Glutamatergic neuron (in vitro differentiated cells): ENCODE data around the gene HOXC13. TPM values are rescaled to one million over a fixed set of nuclear protein-coding genes. Genes with fewer than 3 reads are reported as not detected.

Experiments
- DNase-seq: peaks from one replicate; pipeline ENCODE4 v3.0.0; 2022
- H3K27ac Mint-ChIP-seq: one replicate; pipeline ENCODE4 v1.8.0; 2020; ENCODE audit warnings: mild to moderate bottlenecking, mixed read lengths, inconsistent platforms; ENCODE audit not compliant: unreplicated experiment
- H3K27me3 Mint-ChIP-seq: one replicate; pipeline ENCODE4 v1.8.0; 2020; ENCODE audit warnings: mild to moderate bottlenecking, moderate library complexity, mixed read lengths, inconsistent platforms; ENCODE audit not compliant: unreplicated experiment
- H3K36me3 Mint-ChIP-seq: one replicate; pipeline ENCODE4 v1.8.0; 2020; ENCODE audit warnings: mild to moderate bottlenecking, mixed read lengths, inconsistent platforms; ENCODE audit not compliant: unreplicated experiment
- H3K4me1 Mint-ChIP-seq: one replicate; pipeline ENCODE4 v1.8.0; 2020; ENCODE audit warnings: mild to moderate bottlenecking, low read depth, mixed read lengths, inconsistent platforms; ENCODE audit not compliant: unreplicated experiment
- H3K4me3 Mint-ChIP-seq: one replicate; pipeline ENCODE4 v1.8.0; 2020; ENCODE audit warnings: mild to moderate bottlenecking, mixed read lengths, inconsistent platforms; ENCODE audit not compliant: unreplicated experiment
- H3K9me3 Mint-ChIP-seq: one replicate; pipeline ENCODE4 v1.8.0; 2020; ENCODE audit warnings: mild to moderate bottlenecking, moderate library complexity, mixed read lengths, inconsistent platforms; ENCODE audit not compliant: unreplicated experiment
- total RNA-seq: library from RNA; stranded (reverse); fragmentation: NEBNext Ultra II Directional; extraction: Animal tissue kit (Norgen Biotek cat#: 25700); gene quantifications from one replicate; pipeline ENCODE4 v1.2.1, GENCODE V29; 2021; ENCODE audit not compliant: unreplicated experiment
- TF ChIP-seq, protein P1 (sequence below): fragments of 200-600 bp; sonication (generic); IDR thresholded peaks from one replicate; pipeline ENCODE4 v1.5.0; 2021; ENCODE audit not compliant: partially characterized antibody, unreplicated experiment

The HOXC13 gene
- total RNA-seq, 1 donor from 2014 or later: not detected

DNA sequence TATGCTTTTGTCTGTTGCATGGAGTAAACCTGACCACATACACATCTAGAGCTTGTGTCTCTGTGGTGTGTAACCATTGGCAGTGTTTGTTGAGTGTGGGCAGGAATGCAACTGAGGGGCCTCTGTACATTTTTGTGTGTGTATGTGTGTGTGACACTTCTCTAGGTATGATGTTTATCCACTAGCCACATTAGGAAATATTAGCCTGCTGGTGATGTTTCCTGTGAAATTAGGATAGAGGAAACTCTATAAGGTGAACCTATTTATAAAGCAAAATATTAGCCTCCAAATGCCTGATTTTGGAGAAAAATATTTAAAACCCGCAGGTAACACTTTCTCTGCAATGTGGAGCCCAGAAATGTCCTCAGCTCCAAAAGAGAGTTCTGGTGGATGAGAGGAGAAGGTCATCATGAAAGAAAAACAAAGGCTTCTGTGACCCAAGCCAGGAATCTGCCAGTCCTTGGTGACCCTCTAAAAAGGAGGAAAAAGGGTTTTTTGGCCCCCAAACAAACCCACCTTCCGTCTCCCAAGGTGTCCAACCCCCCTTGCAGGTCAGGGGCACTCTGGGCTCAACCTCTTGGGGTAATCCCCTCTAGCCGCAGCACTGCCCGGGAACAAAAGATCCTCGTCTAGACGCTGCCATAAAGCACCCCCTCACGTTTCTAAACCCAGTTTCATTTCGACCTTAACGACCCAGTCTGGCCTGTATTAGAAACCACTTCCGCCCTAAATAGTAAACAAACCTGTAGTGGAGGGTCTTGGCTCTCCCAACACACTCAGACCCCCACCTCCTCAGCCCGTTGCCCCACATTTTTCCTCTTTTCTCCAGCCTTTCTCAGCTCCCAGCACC lies 39.2 kb downstream of the HOXC13 start:
- Mint-ChIP-seq H3K27ac (no peak overlapping the region), H3K4me3 (no peak overlapping the region), H3K4me1 (no peaks in the 10 kb centered on the region), H3K36me3 (no peaks in the 10 kb centered on the region), H3K9me3 (peaks cover 9% of the 10 kb centered on the region), H3K27me3 (peaks cover 47% of the 10 kb centered on the region)
- DNase-seq: no peak
- TF ChIP-seq, protein P1, sequence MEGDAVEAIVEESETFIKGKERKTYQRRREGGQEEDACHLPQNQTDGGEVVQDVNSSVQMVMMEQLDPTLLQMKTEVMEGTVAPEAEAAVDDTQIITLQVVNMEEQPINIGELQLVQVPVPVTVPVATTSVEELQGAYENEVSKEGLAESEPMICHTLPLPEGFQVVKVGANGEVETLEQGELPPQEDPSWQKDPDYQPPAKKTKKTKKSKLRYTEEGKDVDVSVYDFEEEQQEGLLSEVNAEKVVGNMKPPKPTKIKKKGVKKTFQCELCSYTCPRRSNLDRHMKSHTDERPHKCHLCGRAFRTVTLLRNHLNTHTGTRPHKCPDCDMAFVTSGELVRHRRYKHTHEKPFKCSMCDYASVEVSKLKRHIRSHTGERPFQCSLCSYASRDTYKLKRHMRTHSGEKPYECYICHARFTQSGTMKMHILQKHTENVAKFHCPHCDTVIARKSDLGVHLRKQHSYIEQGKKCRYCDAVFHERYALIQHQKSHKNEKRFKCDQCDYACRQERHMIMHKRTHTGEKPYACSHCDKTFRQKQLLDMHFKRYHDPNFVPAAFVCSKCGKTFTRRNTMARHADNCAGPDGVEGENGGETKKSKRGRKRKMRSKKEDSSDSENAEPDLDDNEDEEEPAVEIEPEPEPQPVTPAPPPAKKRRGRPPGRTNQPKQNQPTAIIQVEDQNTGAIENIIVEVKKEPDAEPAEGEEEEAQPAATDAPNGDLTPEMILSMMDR: no peak

GRCh38 chr12:53978477-53979356 lies 40.1 kb downstream of the HOXC13 start:
- Mint-ChIP-seq H3K27me3 (peaks cover 50% of the 10 kb centered on the region), H3K4me3 (no peak overlapping the region), H3K27ac (no peak overlapping the region), H3K9me3 (peaks cover 11% of the 10 kb centered on the region), H3K36me3 (no peaks in the 10 kb centered on the region), H3K4me1 (no peaks in the 10 kb centered on the region)
- TF ChIP-seq, protein P1: no peak
- no peak for DNase-seq

GRCh38 chr12:53980104-53980801 lies 41.6 kb downstream of the HOXC13 start:
- H3K4me3 Mint-ChIP-seq: no peak overlapping the region
- no peak for DNase-seq
- H3K36me3 Mint-ChIP-seq: no peaks in the 10 kb centered on the region
- H3K4me1 Mint-ChIP-seq: no peaks in the 10 kb centered on the region
- TF ChIP-seq, protein P1: no peak
- no peak overlapping the region for H3K27ac Mint-ChIP-seq
- peaks cover 54% of the 10 kb centered on the region for H3K27me3 Mint-ChIP-seq
- H3K9me3 Mint-ChIP-seq: peaks cover 12% of the 10 kb centered on the region

DNA sequence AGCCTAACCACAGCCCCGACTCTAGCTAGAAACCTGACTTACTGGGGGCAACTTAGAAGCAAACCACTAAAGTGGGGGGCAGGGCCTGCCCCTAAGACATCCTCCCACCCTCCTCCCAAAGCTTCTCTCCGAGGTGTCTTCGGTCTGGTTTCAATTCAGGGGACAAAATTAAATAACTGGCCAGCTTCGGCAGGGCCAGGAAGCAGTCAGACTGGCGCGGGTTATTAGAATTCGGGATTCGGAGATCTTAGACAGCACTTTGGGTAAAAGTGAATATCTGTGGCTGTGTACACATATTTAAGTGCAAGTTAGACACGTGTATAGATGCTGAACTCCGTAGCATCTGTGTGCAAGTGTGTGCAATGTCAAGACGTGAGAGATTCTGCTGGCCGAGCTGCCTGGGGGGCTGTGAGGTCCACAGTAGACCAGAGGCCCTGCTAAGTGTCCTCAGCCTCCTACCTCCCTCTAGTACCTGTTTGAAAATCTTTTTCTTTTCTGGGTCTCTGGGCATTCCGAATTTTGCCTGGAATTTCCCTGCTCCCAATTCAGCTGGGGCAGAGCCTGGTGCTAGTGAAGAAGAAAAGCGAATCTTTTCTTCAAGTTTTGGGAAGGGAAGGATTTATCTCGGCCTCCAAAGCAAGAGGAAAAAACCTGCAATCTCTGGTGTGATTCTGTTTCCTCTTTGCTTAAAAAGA lies 42.3 kb downstream of the HOXC13 start:
- Mint-ChIP-seq H3K4me1 (no peaks in the 10 kb centered on the region), H3K4me3 (no peak overlapping the region), H3K27ac (no peak overlapping the region), H3K9me3 (peaks cover 12% of the 10 kb centered on the region), H3K27me3 (peaks cover 47% of the 10 kb centered on the region), H3K36me3 (no peaks in the 10 kb centered on the region)
- DNase-seq: no peak
- TF ChIP-seq, protein P1: no peak
